ENCODE measurements around the gene IQCF5. TPM values are rescaled to one million over a fixed set of nuclear protein-coding genes. Genes with fewer than 3 reads are reported as not detected.

IQCF5 gene
- not detected for polyA plus RNA-seq (2013, experiment 1 of 2)
- polyA plus RNA-seq (2013, experiment 2 of 2), result not detected

DNA sequence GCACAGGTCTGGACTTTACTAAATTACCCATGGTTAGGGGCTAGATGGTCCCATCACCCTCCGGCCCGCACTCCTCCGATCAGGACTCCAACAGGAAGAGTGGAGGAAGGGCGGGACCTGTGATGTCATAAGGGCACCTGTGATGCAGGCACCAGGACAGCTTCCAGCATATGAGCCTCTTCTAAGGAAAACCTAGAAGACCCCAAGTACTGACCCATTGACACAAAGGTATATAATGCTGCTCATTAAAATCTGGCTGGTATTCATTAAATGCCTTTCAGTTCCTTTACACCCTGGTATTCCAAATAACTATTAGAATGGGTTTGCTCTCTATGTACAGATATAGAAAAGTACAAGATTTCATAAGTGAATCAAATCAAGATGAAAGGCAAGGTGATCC, at the start of gene IQCF5:
TSS of gene IQCF5 (minus strand) at position 101 of the 400 bp plus-strand sequence. CDS start at position 31, 70 bp downstream.
- Histone ChIP-seq H4K91ac (ENCODE audit: low read depth, low read length, poor library complexity) (no peak within 1 kb of the TSS), H3K79me1 (ENCODE audit: low read depth, low read length) (no peaks in the 10 kb centered on the region), H2AK5ac (ENCODE audit: low read depth, low read length) (no peak within 1 kb of the TSS), H3K27ac (replicated peaks; ENCODE audit: low read length) (no peak within 1 kb of the TSS), H3K27me3 (ENCODE audit: control insufficient read depth in 3 of 3, insufficient read depth in 3 of 3, low read depth in 1 of 3, low read length in 3 of 3) (peaks cover 0 to 7% (median 0%) of the 10 kb centered on the region in 3 experiments), H2BK15ac (ENCODE audit: low read length) (no peak within 1 kb of the TSS), H2BK120ac (ENCODE audit: low read depth, low read length) (no peak within 1 kb of the TSS), H3K4me2 (ENCODE audit: insufficient read depth, low read length, poor library complexity, severe bottlenecking) (no peak within 1 kb of the TSS), H3K4me1 (ENCODE audit: control insufficient read depth in 2 of 2, insufficient read depth in 1 of 2, low read depth in 1 of 2, low read length in 2 of 2) (peaks cover 0 to 2% of the 10 kb centered on the region in 2 donors), H3K4ac (ENCODE audit: low read length) (no peak within 1 kb of the TSS), H3K9me3 (replicated peaks in 1 of 2; ENCODE audit: control insufficient read depth in 2 of 2, insufficient read depth in 1 of 2, low read depth in 1 of 2, low read length in 2 of 2) (no peaks in the 10 kb centered on the region), H3K4me3 (ENCODE audit: low read length in 2 of 2) (no peak within 1 kb of the TSS), H3K14ac (ENCODE audit: low read length) (no peak within 1 kb of the TSS), H2BK12ac (ENCODE audit: low read length) (no peak within 1 kb of the TSS), H2BK5ac (ENCODE audit: low read length) (no peak within 1 kb of the TSS), H3K9ac (ENCODE audit: low read depth, low read length, poor library complexity) (no peak within 1 kb of the TSS), H3K36me3 (replicated peaks in 1 of 2; ENCODE audit: control insufficient read depth in 2 of 2, insufficient read depth in 2 of 2, low read length in 2 of 2) (no peaks in the 10 kb centered on the region), H3K23ac (ENCODE audit: low read depth, low read length, poor library complexity) (no peak within 1 kb of the TSS), H4K8ac (ENCODE audit: low read depth, low read length) (no peak within 1 kb of the TSS), H2AFZ (ENCODE audit: low read length) (no peak within 1 kb of the TSS), H3K18ac (ENCODE audit: low read length) (no peak within 1 kb of the TSS)
- no peak for DNase-seq (ENCODE audit: low spot score)
- WGBS, 2 donors (ENCODE audit: extremely low coverage in 2 of 2, insufficient read length in 2 of 2, insufficient replicate concordance in 1 of 2), result no CpG with 5 or more reads among the region's 4 CpGs

DNA sequence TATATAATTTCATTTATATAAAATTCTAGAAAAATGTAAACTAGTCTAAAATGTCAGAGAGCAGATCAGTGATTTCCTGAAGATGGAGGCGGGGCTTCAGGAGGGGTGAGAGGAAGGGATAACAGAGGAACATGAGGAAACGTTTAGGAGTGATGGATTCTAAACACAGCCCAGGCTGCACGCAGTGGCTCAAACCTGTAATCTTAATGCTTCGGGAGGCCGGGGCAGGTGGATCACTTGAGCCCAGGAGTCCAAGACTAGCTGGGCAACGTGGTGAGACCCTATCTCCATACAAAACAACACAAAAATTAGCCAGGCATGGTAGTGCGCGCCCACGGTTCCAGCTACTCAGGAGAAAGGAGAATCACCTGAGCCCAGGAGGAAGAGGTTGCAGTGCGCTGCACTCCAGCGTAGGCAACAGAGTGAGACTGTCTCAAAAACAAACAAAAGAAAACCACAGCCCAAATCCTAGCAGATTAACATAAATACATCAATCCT, 45.7 kb upstream of the IQCF5 start:
- H2BK5ac ChIP-seq (ENCODE audit: low read length), result no peak overlapping the region
- H3K4me2 ChIP-seq (ENCODE audit: insufficient read depth, low read length, poor library complexity, severe bottlenecking), result no peak overlapping the region
- H3K14ac ChIP-seq (ENCODE audit: low read length), result no peak overlapping the region
- H2AK5ac ChIP-seq (ENCODE audit: low read depth, low read length), result no peak overlapping the region
- no peak overlapping the region for H3K4me3 ChIP-seq (ENCODE audit: low read length in 2 of 2)
- no peaks in the 10 kb centered on the region for H3K79me1 ChIP-seq (ENCODE audit: low read depth, low read length)
- H3K4ac ChIP-seq (ENCODE audit: low read length), result no peak overlapping the region
- no CpG with 5 or more reads among the region's 11 CpGs for WGBS, 2 donors (ENCODE audit: extremely low coverage in 2 of 2, insufficient read length in 2 of 2, insufficient replicate concordance in 1 of 2)
- H3K9me3 ChIP-seq (replicated peaks in 1 of 2; ENCODE audit: control insufficient read depth in 2 of 2, insufficient read depth in 1 of 2, low read depth in 1 of 2, low read length in 2 of 2), result no peaks in the 10 kb centered on the region
- no peaks in the 10 kb centered on the region for H3K36me3 ChIP-seq (replicated peaks in 1 of 2; ENCODE audit: control insufficient read depth in 2 of 2, insufficient read depth in 2 of 2, low read length in 2 of 2)
- H4K8ac ChIP-seq (ENCODE audit: low read depth, low read length), result no peak overlapping the region
- no peaks in the 10 kb centered on the region for H3K4me1 ChIP-seq (ENCODE audit: control insufficient read depth in 2 of 2, insufficient read depth in 1 of 2, low read depth in 1 of 2, low read length in 2 of 2)
- H2BK120ac ChIP-seq (ENCODE audit: low read depth, low read length), result no peak overlapping the region
- no peak overlapping the region for H3K23ac ChIP-seq (ENCODE audit: low read depth, low read length, poor library complexity)
- H3K18ac ChIP-seq (ENCODE audit: low read length), result no peak overlapping the region
- H2BK15ac ChIP-seq (ENCODE audit: low read length), result no peak overlapping the region
- H2AFZ ChIP-seq (ENCODE audit: low read length), result no peak overlapping the region
- no peak for DNase-seq (ENCODE audit: low spot score)
- no peak overlapping the region for H3K9ac ChIP-seq (ENCODE audit: low read depth, low read length, poor library complexity)
- no peak overlapping the region for H4K91ac ChIP-seq (ENCODE audit: low read depth, low read length, poor library complexity)
- H3K27me3 ChIP-seq (ENCODE audit: control insufficient read depth in 3 of 3, insufficient read depth in 3 of 3, low read depth in 1 of 3, low read length in 3 of 3), result no peaks in the 10 kb centered on the region
- H3K27ac ChIP-seq (replicated peaks; ENCODE audit: low read length), result no peak overlapping the region
- H2BK12ac ChIP-seq (ENCODE audit: low read length), result no peak overlapping the region

DNA sequence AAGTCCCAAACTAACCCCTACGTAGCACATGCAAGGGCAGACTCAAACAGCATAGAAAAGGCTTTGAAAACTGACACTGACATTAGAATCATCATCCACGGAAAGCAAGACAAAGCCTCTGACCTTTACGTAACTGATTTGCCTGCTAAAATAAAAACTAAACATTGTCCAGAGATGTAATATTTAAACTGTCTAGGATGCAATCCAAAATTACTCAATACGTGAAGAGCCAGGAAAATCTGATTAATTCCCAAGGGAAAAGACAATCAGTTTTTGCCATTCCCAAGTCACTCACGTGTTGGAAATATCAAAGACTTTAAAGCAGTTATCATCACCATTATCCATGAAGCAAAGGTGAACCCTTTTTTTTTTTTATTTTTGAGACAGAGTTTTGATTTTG, 41.0 kb upstream of the IQCF5 start:
- Histone ChIP-seq H3K4ac (ENCODE audit: low read length) (no peak overlapping the region), H4K91ac (ENCODE audit: low read depth, low read length, poor library complexity) (no peak overlapping the region), H2BK15ac (ENCODE audit: low read length) (no peak overlapping the region), H3K14ac (ENCODE audit: low read length) (no peak overlapping the region), H2BK12ac (ENCODE audit: low read length) (no peak overlapping the region), H3K27ac (replicated peaks; ENCODE audit: low read length) (no peak overlapping the region), H3K27me3 (ENCODE audit: control insufficient read depth in 3 of 3, insufficient read depth in 3 of 3, low read depth in 1 of 3, low read length in 3 of 3) (no peaks in the 10 kb centered on the region), H3K9ac (ENCODE audit: low read depth, low read length, poor library complexity) (no peak overlapping the region), H3K23ac (ENCODE audit: low read depth, low read length, poor library complexity) (no peak overlapping the region), H3K36me3 (replicated peaks in 1 of 2; ENCODE audit: control insufficient read depth in 2 of 2, insufficient read depth in 2 of 2, low read length in 2 of 2) (no peaks in the 10 kb centered on the region), H2BK120ac (ENCODE audit: low read depth, low read length) (no peak overlapping the region), H2AK5ac (ENCODE audit: low read depth, low read length) (no peak overlapping the region), H3K4me3 (ENCODE audit: low read length in 2 of 2) (no peak overlapping the region), H3K4me2 (ENCODE audit: insufficient read depth, low read length, poor library complexity, severe bottlenecking) (no peak overlapping the region), H3K4me1 (ENCODE audit: control insufficient read depth in 2 of 2, insufficient read depth in 1 of 2, low read depth in 1 of 2, low read length in 2 of 2) (no peaks in the 10 kb centered on the region), H2BK5ac (ENCODE audit: low read length) (no peak overlapping the region), H3K18ac (ENCODE audit: low read length) (no peak overlapping the region), H2AFZ (ENCODE audit: low read length) (no peak overlapping the region), H3K9me3 (replicated peaks in 1 of 2; ENCODE audit: control insufficient read depth in 2 of 2, insufficient read depth in 1 of 2, low read depth in 1 of 2, low read length in 2 of 2) (no peaks in the 10 kb centered on the region), H4K8ac (ENCODE audit: low read depth, low read length) (no peak overlapping the region), H3K79me1 (ENCODE audit: low read depth, low read length) (no peaks in the 10 kb centered on the region)
- DNase-seq (ENCODE audit: low spot score), result no peak
- no CpG with 5 or more reads among the region's 5 CpGs for WGBS, 2 donors (ENCODE audit: extremely low coverage in 2 of 2, insufficient read length in 2 of 2, insufficient replicate concordance in 1 of 2)

DNA sequence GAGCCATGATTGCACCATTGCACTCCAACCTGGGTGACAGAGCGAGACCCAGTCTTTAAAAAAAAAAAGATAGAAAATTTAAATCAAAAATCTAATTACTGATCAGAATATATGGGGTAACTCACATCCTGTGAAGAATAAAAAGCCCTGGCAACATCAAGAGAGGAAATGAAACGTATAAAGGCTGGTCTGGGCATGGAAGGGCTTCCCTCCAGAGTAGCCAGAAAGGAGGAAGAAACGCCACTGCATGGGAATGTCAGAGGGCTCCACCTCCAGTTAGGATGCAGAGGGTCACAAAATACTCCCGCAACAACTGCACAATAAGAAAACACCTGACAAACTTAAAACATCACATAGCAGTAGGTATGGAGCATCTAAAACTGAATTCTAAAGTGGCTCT, 32.6 kb upstream of the IQCF5 start:
- peaks cover 0 to 4% of the 10 kb centered on the region in 2 donors for H3K9me3 ChIP-seq (replicated peaks in 1 of 2; ENCODE audit: control insufficient read depth in 2 of 2, insufficient read depth in 1 of 2, low read depth in 1 of 2, low read length in 2 of 2)
- no peaks in the 10 kb centered on the region for H3K4me1 ChIP-seq (ENCODE audit: control insufficient read depth in 2 of 2, insufficient read depth in 1 of 2, low read depth in 1 of 2, low read length in 2 of 2)
- no peak overlapping the region for H2BK15ac ChIP-seq (ENCODE audit: low read length)
- H2BK120ac ChIP-seq (ENCODE audit: low read depth, low read length), result no peak overlapping the region
- no peak overlapping the region for H3K4me2 ChIP-seq (ENCODE audit: insufficient read depth, low read length, poor library complexity, severe bottlenecking)
- no peak for DNase-seq (ENCODE audit: low spot score)
- no peak overlapping the region for H3K27ac ChIP-seq (replicated peaks; ENCODE audit: low read length)
- no peak overlapping the region for H3K4ac ChIP-seq (ENCODE audit: low read length)
- H4K91ac ChIP-seq (ENCODE audit: low read depth, low read length, poor library complexity), result no peak overlapping the region
- no peak overlapping the region for H3K18ac ChIP-seq (ENCODE audit: low read length)
- no peak overlapping the region for H3K4me3 ChIP-seq (ENCODE audit: low read length in 2 of 2)
- H3K36me3 ChIP-seq (replicated peaks in 1 of 2; ENCODE audit: control insufficient read depth in 2 of 2, insufficient read depth in 2 of 2, low read length in 2 of 2), result no peaks in the 10 kb centered on the region
- no peak overlapping the region for H3K14ac ChIP-seq (ENCODE audit: low read length)
- H3K27me3 ChIP-seq (ENCODE audit: control insufficient read depth in 3 of 3, insufficient read depth in 3 of 3, low read depth in 1 of 3, low read length in 3 of 3), result no peaks in the 10 kb centered on the region
- H3K9ac ChIP-seq (ENCODE audit: low read depth, low read length, poor library complexity), result no peak overlapping the region
- WGBS, 2 donors (ENCODE audit: extremely low coverage in 2 of 2, insufficient read length in 2 of 2, insufficient replicate concordance in 1 of 2), result no CpG with 5 or more reads among the region's 4 CpGs
- no peak overlapping the region for H2AK5ac ChIP-seq (ENCODE audit: low read depth, low read length)
- H3K79me1 ChIP-seq (ENCODE audit: low read depth, low read length), result no peaks in the 10 kb centered on the region
- no peak overlapping the region for H4K8ac ChIP-seq (ENCODE audit: low read depth, low read length)
- H3K23ac ChIP-seq (ENCODE audit: low read depth, low read length, poor library complexity), result no peak overlapping the region
- H2BK5ac ChIP-seq (ENCODE audit: low read length), result no peak overlapping the region
- H2BK12ac ChIP-seq (ENCODE audit: low read length), result no peak overlapping the region
- H2AFZ ChIP-seq (ENCODE audit: low read length), result no peak overlapping the region

Measured in neuronal stem cell (in vitro differentiated cells).